NCI-H2107 treated with DMSO at 0.1 percent for 48 hours (cell line): ENCODE measurements around the gene SSH3.

Source experiments
- DNase-seq: peaks from one replicate; lab custom pipeline; 2025; ENCODE audit not compliant: unreplicated experiment; lab: John Stamatoyannopoulos, UW

SSH3 gene

GRCh38 chr11:67278939-67279588 is 24.3 kb upstream of the SSH3 start:
- no peak for DNase-seq

GRCh38 chr11:67279589-67280340 is 23.6 kb upstream of the SSH3 start:
- no peak for DNase-seq

GRCh38 chr11:67280341-67280787 is 23.0 kb upstream of the SSH3 start:
- no peak for DNase-seq

- no peak for DNase-seq
Observed at GRCh38 chr11:67280788-67281551, 22.4 kb upstream of the SSH3 start.

- no peak for DNase-seq
Observed at GRCh38 chr11:67281552-67282150, 21.7 kb upstream of the SSH3 start.

- no peak for DNase-seq
Observed at GRCh38 chr11:67282155-67282875, 21.0 kb upstream of the SSH3 start.

- DNase-seq = no peak
Observed at GRCh38 chr11:67282876-67283371, 20.4 kb upstream of the SSH3 start.

GRCh38 chr11:67283481-67283963 is 19.8 kb upstream of the SSH3 start:
- DNase-seq = no peak

- DNase-seq = no peak
Observed at GRCh38 chr11:67284811-67285540, 18.4 kb upstream of the SSH3 start.

- DNase-seq = no peak
Observed at GRCh38 chr11:67285541-67286498, 17.5 kb upstream of the SSH3 start.

- DNase-seq = no peak
Observed at GRCh38 chr11:67286621-67287333, 16.6 kb upstream of the SSH3 start.

GRCh38 chr11:67287355-67288197 is 15.8 kb upstream of the SSH3 start:
- no peak for DNase-seq

GRCh38 chr11:67288198-67288451 is 15.2 kb upstream of the SSH3 start:
- DNase-seq = no peak

- peak; percentile 57 for DNase-seq
Observed at GRCh38 chr11:67288452-67289225, 14.7 kb upstream of the SSH3 start.

- no peak for DNase-seq
Observed at GRCh38 chr11:67289226-67289650, 14.1 kb upstream of the SSH3 start, which contains the start of gene ANKRD13D. Gene ANKRD13D, plus strand, starts transcription at chr11:67289303. Its CDS starts 158 bp downstream, at chr11:67289461.

GRCh38 chr11:67289651-67290479 is 13.5 kb upstream of the SSH3 start:
- no peak for DNase-seq
